Measurements from ENCODE around the gene ZNF641.

GRCh38 chr12:48291511-48291910 lies 59.2 kb downstream of the ZNF641 start:
- TF ChIP-seq CTCF (conservative IDR thresholded peaks at IDR 0.05; ENCODE audit: low read length) (no peak), EZH2phosphoT487 (IDR thresholded peaks at IDR 0.05; ENCODE audit: borderline replicate concordance) (no peak)
